ENCODE data around the gene UPK2. TPM values are rescaled to one million over a fixed set of nuclear protein-coding genes. Genes with fewer than 3 reads are reported as not detected.

Gene UPK2
- total and polyA plus RNA-seq, 2 of the 13 experiments (the other 11 are each of a cell fraction or from before 2014, with no cell fraction given): not detected

DNA sequence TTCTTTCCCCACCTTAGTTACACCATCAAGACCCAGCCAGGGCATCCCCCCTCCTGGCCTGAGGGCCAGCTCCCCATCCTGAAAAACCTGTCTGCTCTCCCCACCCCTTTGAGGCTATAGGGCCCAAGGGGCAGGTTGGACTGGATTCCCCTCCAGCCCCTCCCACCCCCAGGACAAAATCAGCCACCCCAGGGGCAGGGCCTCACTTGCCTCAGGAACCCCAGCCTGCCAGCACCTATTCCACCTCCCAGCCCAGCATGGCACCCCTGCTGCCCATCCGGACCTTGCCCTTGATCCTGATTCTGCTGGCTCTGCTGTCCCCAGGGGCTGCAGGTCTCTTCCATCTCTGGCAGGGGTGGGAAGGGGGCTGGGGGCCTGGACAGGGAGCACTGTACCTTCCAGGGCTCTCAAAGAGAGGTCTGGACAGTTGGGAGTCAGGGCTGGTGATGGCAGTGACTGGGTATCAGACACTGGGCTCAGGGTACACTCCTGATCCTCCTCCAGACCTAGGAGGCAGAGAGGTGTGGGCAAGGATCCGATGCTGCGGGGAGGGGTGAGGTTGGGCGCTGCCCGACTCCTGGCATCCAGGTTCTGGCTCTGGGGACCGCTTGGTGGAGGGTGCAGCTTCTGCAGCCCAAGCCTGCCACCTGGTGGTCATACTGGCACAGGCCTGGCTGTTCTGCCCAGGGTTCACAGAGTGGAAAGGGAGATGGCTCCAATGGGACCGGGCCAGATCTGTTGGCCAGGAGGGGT, at the start of gene UPK2 (continued):
- TF ChIP-seq ZHX2 (IDR thresholded peaks at IDR 0.05; ENCODE audit: low read depth): no peak
- TF ChIP-seq ZHX2 (CRISPR knock-in tag; IDR thresholded peaks at IDR 0.05; ENCODE audit: borderline replicate concordance): no peak
- TF ChIP-seq HNRNPK (IDR thresholded peaks at IDR 0.05; ENCODE audit: low read depth, low read length, poor library complexity, severe bottlenecking): no peak
- TF ChIP-seq, protein P1, sequence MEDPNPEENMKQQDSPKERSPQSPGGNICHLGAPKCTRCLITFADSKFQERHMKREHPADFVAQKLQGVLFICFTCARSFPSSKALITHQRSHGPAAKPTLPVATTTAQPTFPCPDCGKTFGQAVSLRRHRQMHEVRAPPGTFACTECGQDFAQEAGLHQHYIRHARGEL (CRISPR knock-in tag; IDR thresholded peaks at IDR 0.05): no peak
- no peak for TF ChIP-seq SP2 (CRISPR knock-in tag; IDR thresholded peaks at IDR 0.05)
- TF ChIP-seq ZSCAN30 (CRISPR knock-in tag; IDR thresholded peaks at IDR 0.05): no peak
- TF ChIP-seq NR2F1 (CRISPR knock-in tag; IDR thresholded peaks at IDR 0.05): no peak
- no peak for TF ChIP-seq ZNF546 (CRISPR knock-in tag; conservative IDR thresholded peaks at IDR 0.05)
- no peak; the same call in 1 of the 2 replicates for TF ChIP-seq MYC (CRISPR knock-in tag; IDR thresholded peaks at IDR 0.05; ENCODE audit: borderline replicate concordance)
- TF ChIP-seq YEATS2 (CRISPR knock-in tag; IDR thresholded peaks at IDR 0.05; ENCODE audit: borderline replicate concordance): no peak
- TF ChIP-seq ZNF550 (CRISPR knock-in tag; IDR thresholded peaks at IDR 0.05; ENCODE audit: borderline replicate concordance): no peak
- no peak for TF ChIP-seq BRCA1 (CRISPR knock-in tag; IDR thresholded peaks at IDR 0.05)
- TF ChIP-seq SPEN (CRISPR knock-in tag; IDR thresholded peaks at IDR 0.05; ENCODE audit: low read depth): no peak
- TF ChIP-seq, protein P2, sequence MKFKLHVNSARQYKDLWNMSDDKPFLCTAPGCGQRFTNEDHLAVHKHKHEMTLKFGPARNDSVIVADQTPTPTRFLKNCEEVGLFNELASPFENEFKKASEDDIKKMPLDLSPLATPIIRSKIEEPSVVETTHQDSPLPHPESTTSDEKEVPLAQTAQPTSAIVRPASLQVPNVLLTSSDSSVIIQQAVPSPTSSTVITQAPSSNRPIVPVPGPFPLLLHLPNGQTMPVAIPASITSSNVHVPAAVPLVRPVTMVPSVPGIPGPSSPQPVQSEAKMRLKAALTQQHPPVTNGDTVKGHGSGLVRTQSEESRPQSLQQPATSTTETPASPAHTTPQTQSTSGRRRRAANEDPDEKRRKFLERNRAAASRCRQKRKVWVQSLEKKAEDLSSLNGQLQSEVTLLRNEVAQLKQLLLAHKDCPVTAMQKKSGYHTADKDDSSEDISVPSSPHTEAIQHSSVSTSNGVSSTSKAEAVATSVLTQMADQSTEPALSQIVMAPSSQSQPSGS (CRISPR knock-in tag; IDR thresholded peaks at IDR 0.05): peak; percentile 38; the same call in 1 of the 2 replicates
- no peak for TF ChIP-seq HMG20A (CRISPR knock-in tag; IDR thresholded peaks at IDR 0.05; ENCODE audit: borderline replicate concordance)
- no peak for TF ChIP-seq SNAI1 (CRISPR knock-in tag; IDR thresholded peaks at IDR 0.05; ENCODE audit: borderline replicate concordance)
- no peak for TF ChIP-seq IRX3 (CRISPR knock-in tag; IDR thresholded peaks at IDR 0.05; ENCODE audit: borderline replicate concordance, low read depth)
- TF ChIP-seq ZBTB1 (CRISPR knock-in tag; IDR thresholded peaks at IDR 0.05; ENCODE audit: borderline replicate concordance): no peak
- peak; percentile 39; the same call in 1 of the 2 replicates for TF ChIP-seq GABPB1 (CRISPR knock-in tag; IDR thresholded peaks at IDR 0.05)
- no peak for TF ChIP-seq IKZF1 (IDR thresholded peaks at IDR 0.05)
- TF ChIP-seq ZNF569 (CRISPR knock-in tag; IDR thresholded peaks at IDR 0.05; ENCODE audit: borderline replicate concordance): no peak
- TF ChIP-seq CEBPG (CRISPR knock-in tag; IDR thresholded peaks at IDR 0.05): 0 out of 2 replicates have a peak, but pooled peaks have one; percentile 15

Measured in HepG2 (cell line).